CD14-positive monocyte (primary cell): ENCODE data around the gene TRHDE. TPM values are rescaled to one million over a fixed set of nuclear protein-coding genes. Genes with fewer than 3 reads are reported as not detected.

Experiments
- DNase-seq, 3 donors: peaks; one replicate each; pipeline ENCODE4 v3.0.0-alpha.2; 2011 to 2022
- H2AFZ ChIP-seq: 2 replicates; pipeline ENCODE4 v1.6.0; 2012; ENCODE audit warnings: mild to moderate bottlenecking, low read depth, low read length, inconsistent platforms; ENCODE audit not compliant: insufficient read depth, poor library complexity, severe bottlenecking
- H3K27ac ChIP-seq, 2 donors: 1 replicate in 1 of 2; 2 replicates in 1 of 2; pipeline ENCODE4 v1.5.1; 2012 to 2013; ENCODE audit warnings: low read length in 2 of 2, control low read depth in 1 of 2, inconsistent platforms in 1 of 2, low read depth in 1 of 2, mild to moderate bottlenecking in 1 of 2
- H3K27me3 ChIP-seq, 2 donors: one replicate each; pipeline versions ENCODE4 v1.6.0 to v1.6.1; 2011 to 2013; ENCODE audit warnings: low read length in 2 of 2; ENCODE audit not compliant: control insufficient read depth in 2 of 2, insufficient read depth in 2 of 2
- H3K36me3 ChIP-seq, 2 donors: replicated peaks in 1 of 2; 1 replicate in 1 of 2; 2 replicates in 1 of 2; pipeline versions ENCODE4 v1.5.1 to v1.6.1; 2012 to 2013; ENCODE audit warnings: low read length in 2 of 2, control low read depth in 1 of 2, inconsistent platforms in 1 of 2, mild to moderate bottlenecking in 1 of 2; ENCODE audit not compliant: insufficient read depth in 2 of 2, control insufficient read depth in 1 of 2
- H3K4me1 ChIP-seq, 2 donors: 1 replicate in 1 of 2; 2 replicates in 1 of 2; pipeline versions ENCODE4 v1.5.1 to v1.6.1; 2012 to 2013; ENCODE audit warnings: low read length in 2 of 2, control low read depth in 1 of 2, inconsistent platforms in 1 of 2, mild to moderate bottlenecking in 1 of 2, moderate library complexity in 1 of 2; ENCODE audit not compliant: insufficient read depth in 2 of 2, control insufficient read depth in 1 of 2
- H3K4me2 ChIP-seq: replicated peaks from 2 replicates; pipeline ENCODE3; 2012; ENCODE audit warnings: low read length, moderate library complexity, mild to moderate bottlenecking; ENCODE audit not compliant: poor library complexity, severe bottlenecking; ENCODE audit errors: extremely low read depth
- H3K4me3 ChIP-seq, 3 experiments: fragments of 200-600 bp in 1 of 3; sonication (generic) in 1 of 3; replicated peaks in 1 of 3; 1 replicate in 2 of 3; 2 replicates in 1 of 3; pipeline ENCODE4 v1.5.1; 2011 to 2013; ENCODE audit warnings: low read length in 3 of 3, mild to moderate bottlenecking in 3 of 3, control low read depth in 2 of 3, low read depth in 2 of 3, inconsistent platforms in 1 of 3, moderate library complexity in 1 of 3
- H3K79me2 ChIP-seq: 2 replicates; pipeline ENCODE4 v1.6.0; 2012; ENCODE audit warnings: mild to moderate bottlenecking, control low read depth, inconsistent platforms, low read length, moderate library complexity; ENCODE audit not compliant: insufficient read depth
- H3K9ac ChIP-seq: 2 replicates; pipeline ENCODE4 v1.6.0; 2017; ENCODE audit warnings: low read length, mild to moderate bottlenecking; ENCODE audit not compliant: insufficient read depth, poor library complexity, severe bottlenecking
- H3K9me3 ChIP-seq, 2 donors: replicated peaks in 1 of 2; 1 replicate in 1 of 2; 2 replicates in 1 of 2; pipeline versions ENCODE4 v1.5.1 to v1.6.1; 2012 to 2013; ENCODE audit warnings: low read length in 2 of 2, control low read depth in 1 of 2; ENCODE audit not compliant: control insufficient read depth in 1 of 2, insufficient read depth in 1 of 2
- H4K20me1 ChIP-seq: 2 replicates; pipeline ENCODE4 v1.6.0; 2012; ENCODE audit warnings: mild to moderate bottlenecking, low read length, control low read depth, moderate library complexity; ENCODE audit not compliant: insufficient read depth
- H3K27ac Mint-ChIP-seq, 7 donors: one replicate each; pipeline ENCODE4 v1.8.0; 2020; ENCODE audit warnings: mild to moderate bottlenecking in 7 of 7, mixed read lengths in 7 of 7, moderate library complexity in 6 of 7, inconsistent platforms in 2 of 7
- H3K27me3 Mint-ChIP-seq, 3 donors: one replicate each; pipeline ENCODE4 v1.8.0; 2021 to 2022; ENCODE audit warnings: low read depth in 3 of 3, mild to moderate bottlenecking in 3 of 3, mixed read lengths in 3 of 3, moderate library complexity in 3 of 3, inconsistent platforms in 1 of 3
- H3K36me3 Mint-ChIP-seq, 2 donors: one replicate each; pipeline ENCODE4 v1.8.0; 2020; ENCODE audit warnings: mixed read lengths in 2 of 2, inconsistent platforms in 1 of 2, mild to moderate bottlenecking in 1 of 2
- H3K4me1 Mint-ChIP-seq: one replicate; pipeline ENCODE4 v1.8.0; 2020; ENCODE audit warnings: mild to moderate bottlenecking, mixed read lengths
- H3K4me3 Mint-ChIP-seq, 2 donors: one replicate each; pipeline ENCODE4 v1.8.0; 2020; ENCODE audit warnings: mild to moderate bottlenecking in 2 of 2, mixed read lengths in 2 of 2, moderate library complexity in 1 of 2
- H3K9me3 Mint-ChIP-seq, 7 donors: one replicate each; pipeline ENCODE4 v1.8.0; 2020 to 2022; ENCODE audit warnings: mixed read lengths in 7 of 7, mild to moderate bottlenecking in 6 of 7, moderate library complexity in 6 of 7, inconsistent platforms in 2 of 7
- WGBS: methylation state at CpG from one replicate; pipeline ENCODE4 v1.1.5; 2013; ENCODE audit warnings: missing lambda C conversion rate; ENCODE audit not compliant: insufficient coverage; 5-methylcytosine and 5-hydroxymethylcytosine counted together
- intact Hi-C, 2 donors: fragments of 100-400 bp; cut with micrococcal nuclease; formaldehyde crosslinking; loops; one replicate each; pipeline versions ENCODE4 v1.15.0 to v1.15.1; 2023
- polyA plus RNA-seq, 3 donors: library from polyadenylated mRNA; depleted of rRNA in 1 of 3; unstranded in 2 of 3; stranded (reverse) in 1 of 3; fragments of 300-500 nt in 2 of 3; fragments of >200 nt in 1 of 3; fragmentation: Illumina TruSeq in 2 of 3; gene quantifications; 1 replicate in 2 of 3; 2 replicates in 1 of 3; pipeline ENCODE4 v1.2.3, GENCODE V29; 2012 to 2021
- TF ChIP-seq, protein P1 (sequence below): fragments of 200-600 bp; IDR thresholded peaks from one replicate; pipeline ENCODE4 v1.8.0; 2022; ENCODE audit warnings: antibody characterized with exemption, mild to moderate bottlenecking

The TRHDE gene
- polyA plus RNA-seq, 3 donors = not detected

DNA sequence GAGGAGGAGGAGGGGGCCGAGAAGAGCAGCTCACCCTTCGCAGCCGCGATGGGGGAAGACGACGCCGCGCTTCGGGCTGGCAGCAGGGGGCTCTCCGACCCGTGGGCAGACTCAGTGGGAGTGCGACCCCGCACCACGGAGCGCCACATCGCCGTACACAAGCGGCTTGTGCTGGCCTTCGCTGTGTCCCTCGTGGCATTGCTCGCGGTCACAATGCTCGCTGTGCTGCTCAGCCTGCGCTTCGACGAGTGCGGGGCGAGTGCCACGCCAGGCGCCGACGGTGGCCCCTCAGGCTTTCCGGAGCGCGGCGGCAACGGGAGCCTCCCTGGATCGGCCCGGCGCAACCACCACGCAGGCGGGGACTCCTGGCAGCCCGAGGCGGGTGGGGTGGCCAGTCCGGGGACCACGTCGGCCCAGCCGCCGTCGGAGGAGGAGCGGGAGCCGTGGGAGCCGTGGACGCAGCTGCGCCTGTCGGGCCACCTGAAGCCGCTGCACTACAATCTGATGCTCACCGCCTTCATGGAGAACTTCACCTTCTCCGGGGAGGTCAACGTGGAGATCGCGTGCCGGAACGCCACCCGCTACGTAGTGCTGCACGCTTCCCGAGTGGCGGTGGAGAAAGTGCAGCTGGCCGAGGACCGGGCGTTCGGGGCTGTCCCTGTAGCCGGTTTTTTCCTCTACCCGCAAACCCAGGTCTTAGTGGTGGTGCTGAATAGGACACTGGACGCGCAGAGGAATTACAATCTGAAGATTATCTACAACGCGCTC lies 745 bp downstream of the TRHDE start:
- peak overlapping the region; percentile 83 for H3K4me2 ChIP-seq
- H3K79me2 ChIP-seq = no peaks in the 10 kb centered on the region
- peaks cover 45% of the 10 kb centered on the region for H3K4me1 Mint-ChIP-seq
- H3K4me1 ChIP-seq = peaks cover 43 to 52% of the 10 kb centered on the region in 2 donors
- intact Hi-C loops = no loop called here
- no peak overlapping the region for H3K27ac Mint-ChIP-seq
- H3K9me3 Mint-ChIP-seq = peaks cover 0 to 19% (median 14%) of the 10 kb centered on the region in 7 donors
- no peaks in the 10 kb centered on the region for H4K20me1 ChIP-seq
- peaks cover 5 to 29% of the 10 kb centered on the region in 2 donors for H3K9me3 ChIP-seq
- H3K36me3 Mint-ChIP-seq = peaks cover 6 to 7% of the 10 kb centered on the region in 2 donors
- peak overlapping the region; percentile 23 to 78 (median 38) for H3K4me3 ChIP-seq
- no peak for DNase-seq
- under 1% methylated on average over 72 of the region's 79 CpGs for WGBS
- no peak overlapping the region for H3K27ac ChIP-seq
- H3K9ac ChIP-seq = peak overlapping the region; percentile 25
- TF ChIP-seq, protein P1, sequence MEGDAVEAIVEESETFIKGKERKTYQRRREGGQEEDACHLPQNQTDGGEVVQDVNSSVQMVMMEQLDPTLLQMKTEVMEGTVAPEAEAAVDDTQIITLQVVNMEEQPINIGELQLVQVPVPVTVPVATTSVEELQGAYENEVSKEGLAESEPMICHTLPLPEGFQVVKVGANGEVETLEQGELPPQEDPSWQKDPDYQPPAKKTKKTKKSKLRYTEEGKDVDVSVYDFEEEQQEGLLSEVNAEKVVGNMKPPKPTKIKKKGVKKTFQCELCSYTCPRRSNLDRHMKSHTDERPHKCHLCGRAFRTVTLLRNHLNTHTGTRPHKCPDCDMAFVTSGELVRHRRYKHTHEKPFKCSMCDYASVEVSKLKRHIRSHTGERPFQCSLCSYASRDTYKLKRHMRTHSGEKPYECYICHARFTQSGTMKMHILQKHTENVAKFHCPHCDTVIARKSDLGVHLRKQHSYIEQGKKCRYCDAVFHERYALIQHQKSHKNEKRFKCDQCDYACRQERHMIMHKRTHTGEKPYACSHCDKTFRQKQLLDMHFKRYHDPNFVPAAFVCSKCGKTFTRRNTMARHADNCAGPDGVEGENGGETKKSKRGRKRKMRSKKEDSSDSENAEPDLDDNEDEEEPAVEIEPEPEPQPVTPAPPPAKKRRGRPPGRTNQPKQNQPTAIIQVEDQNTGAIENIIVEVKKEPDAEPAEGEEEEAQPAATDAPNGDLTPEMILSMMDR = no peak
- H3K4me3 Mint-ChIP-seq = peak overlapping the region; percentile 86 to 99
- H3K27me3 ChIP-seq = peaks cover 43 to 71% of the 10 kb centered on the region in 2 donors
- peak overlapping the region; percentile 71 for H2AFZ ChIP-seq
- peaks cover 47 to 66% (median 61%) of the 10 kb centered on the region in 3 donors for H3K27me3 Mint-ChIP-seq
- no peaks in the 10 kb centered on the region for H3K36me3 ChIP-seq

- H3K27ac Mint-ChIP-seq = no peak overlapping the region
- H3K4me3 ChIP-seq = peak overlapping the region; percentile 23 to 78 (median 31)
- peaks cover 43 to 52% of the 10 kb centered on the region in 2 donors for H3K4me1 ChIP-seq
- H3K27me3 ChIP-seq = peaks cover 40 to 65% of the 10 kb centered on the region in 2 donors
- 0% methylated on average over 24 of the region's 24 CpGs for WGBS
- peaks cover 5 to 29% of the 10 kb centered on the region in 2 donors for H3K9me3 ChIP-seq
- no peaks in the 10 kb centered on the region for H4K20me1 ChIP-seq
- H3K4me3 Mint-ChIP-seq = peak overlapping the region; percentile 86 to 99
- no peak for DNase-seq
- no peak overlapping the region for H3K27ac ChIP-seq
- intact Hi-C loops = no loop called here
- H2AFZ ChIP-seq = peak overlapping the region; percentile 71
- peak overlapping the region; percentile 83 for H3K4me2 ChIP-seq
- peak overlapping the region; percentile 25 for H3K9ac ChIP-seq
- H3K4me1 Mint-ChIP-seq = peaks cover 45% of the 10 kb centered on the region
- no peaks in the 10 kb centered on the region for H3K79me2 ChIP-seq
- TF ChIP-seq, protein P1 = no peak
- H3K27me3 Mint-ChIP-seq = peaks cover 47 to 64% (median 57%) of the 10 kb centered on the region in 3 donors
- H3K9me3 Mint-ChIP-seq = peaks cover 0 to 19% (median 14%) of the 10 kb centered on the region in 7 donors
- peaks cover 6 to 7% of the 10 kb centered on the region in 2 donors for H3K36me3 Mint-ChIP-seq
- H3K36me3 ChIP-seq = no peaks in the 10 kb centered on the region
Observed at GRCh38 chr12:72273499-72273837, 1.3 kb downstream of the TRHDE start.
